HG02870 (cell line): ENCODE measurements around the gene PTGR3.
"Not testable (repeated sequence)": the region's sequence is repeated elsewhere in the genome, so short reads cannot be mapped to it uniquely, and the experiment has no call there.

ENCODE experiments used
- ATAC-seq: cut with Tn5 transposase; IDR thresholded peaks from one replicate; pipeline ENCODE4 v1.9.1; 2021; ENCODE audit warnings: mild to moderate bottlenecking, moderate library complexity; ENCODE audit not compliant: unreplicated experiment

PTGR3 gene

DNA sequence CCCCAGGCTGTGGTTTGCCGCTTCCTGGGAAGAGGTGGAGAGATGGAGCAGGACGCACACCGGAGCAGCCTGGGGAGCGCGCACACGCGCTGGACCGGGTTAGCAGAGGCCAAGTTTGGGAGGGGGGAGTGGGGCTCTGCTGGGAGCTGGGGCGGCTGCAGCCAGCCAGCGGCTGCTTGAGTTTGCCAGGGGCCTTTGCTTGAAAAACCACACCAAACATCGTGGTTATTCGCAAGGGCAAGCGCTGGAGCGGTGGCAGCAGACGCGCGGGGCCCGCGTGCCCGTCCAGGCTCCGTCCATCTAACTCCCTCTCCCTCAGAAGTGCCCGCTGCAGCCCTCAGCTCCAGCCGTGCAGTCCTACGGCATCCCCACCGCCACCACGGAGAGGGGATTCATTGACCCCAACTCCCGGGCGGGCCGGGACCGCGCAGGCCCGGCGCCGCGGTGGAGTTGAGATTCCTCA, 4.6 kb downstream of the PTGR3 start:
- ATAC-seq: no peak

DNA sequence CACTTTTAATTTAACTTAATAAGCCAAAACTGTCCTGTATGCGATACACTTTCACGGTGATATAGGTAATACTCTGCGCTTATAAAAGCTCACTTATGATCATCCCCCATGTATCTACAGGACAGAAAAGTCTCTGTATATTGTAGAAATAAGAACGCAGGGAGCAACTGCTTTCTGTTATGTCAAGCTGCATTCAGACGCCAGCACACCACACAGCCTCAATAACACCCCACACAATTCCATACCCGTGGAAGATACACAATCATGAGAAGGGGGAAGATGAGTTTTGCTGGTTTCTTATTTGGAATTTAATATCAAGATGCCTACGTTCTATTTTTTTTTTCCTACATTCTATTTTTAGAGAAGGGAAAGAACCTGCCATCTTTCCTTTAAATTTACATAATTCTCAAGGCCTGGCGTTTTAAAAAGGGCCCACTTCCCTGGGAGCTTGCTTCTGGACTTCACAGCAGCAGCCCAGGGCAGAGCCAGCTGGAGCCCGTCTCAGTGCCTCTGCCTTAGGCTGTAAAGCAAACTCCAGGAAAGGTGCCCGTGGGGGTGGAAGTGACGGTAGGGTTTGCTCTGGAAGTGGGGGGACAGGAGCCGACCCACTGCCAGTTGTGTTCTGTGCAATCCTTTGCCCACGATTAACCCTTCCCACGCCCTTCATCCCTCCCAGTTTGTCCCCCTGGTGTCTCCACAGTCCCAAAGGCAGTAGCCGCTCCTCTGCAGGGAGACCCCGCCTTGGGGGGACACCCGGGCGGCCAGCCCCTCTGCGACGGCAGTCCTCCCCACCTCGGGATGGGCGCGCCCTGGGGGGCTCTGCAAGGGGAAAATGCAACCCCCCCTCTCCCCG, 5.3 kb downstream of the PTGR3 start:
- ATAC-seq: no peak

DNA sequence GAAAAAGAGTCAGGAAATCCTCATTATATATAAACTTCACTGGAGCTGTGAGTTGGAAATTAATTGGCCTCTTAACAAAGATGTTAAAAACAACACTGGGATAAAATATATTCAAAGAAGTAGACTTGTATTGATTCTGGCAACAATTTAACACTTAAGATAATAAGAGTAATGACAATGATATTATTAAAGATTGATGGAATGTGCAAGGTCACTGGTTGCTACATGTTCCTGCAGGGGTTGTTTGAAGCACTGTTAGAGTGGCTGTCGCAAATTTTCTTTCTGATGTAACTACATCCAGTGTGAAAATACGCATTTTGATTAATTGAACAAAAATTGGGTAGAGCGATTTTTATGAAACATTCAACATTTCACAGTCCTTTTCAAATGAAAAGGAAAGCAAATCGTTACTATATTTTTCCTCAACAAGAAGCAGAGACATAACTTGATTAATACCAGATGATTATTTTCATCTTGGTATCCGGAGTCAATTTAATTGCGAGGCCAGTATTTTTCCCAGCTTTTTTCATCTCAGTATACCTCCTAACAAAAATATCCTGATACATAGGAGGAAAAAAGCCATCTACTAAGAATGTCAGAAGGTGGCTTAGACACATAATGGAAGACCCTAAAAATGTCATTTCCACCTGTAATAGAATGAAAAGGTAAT, 6.1 kb downstream of the PTGR3 start:
- ATAC-seq: no peak

DNA sequence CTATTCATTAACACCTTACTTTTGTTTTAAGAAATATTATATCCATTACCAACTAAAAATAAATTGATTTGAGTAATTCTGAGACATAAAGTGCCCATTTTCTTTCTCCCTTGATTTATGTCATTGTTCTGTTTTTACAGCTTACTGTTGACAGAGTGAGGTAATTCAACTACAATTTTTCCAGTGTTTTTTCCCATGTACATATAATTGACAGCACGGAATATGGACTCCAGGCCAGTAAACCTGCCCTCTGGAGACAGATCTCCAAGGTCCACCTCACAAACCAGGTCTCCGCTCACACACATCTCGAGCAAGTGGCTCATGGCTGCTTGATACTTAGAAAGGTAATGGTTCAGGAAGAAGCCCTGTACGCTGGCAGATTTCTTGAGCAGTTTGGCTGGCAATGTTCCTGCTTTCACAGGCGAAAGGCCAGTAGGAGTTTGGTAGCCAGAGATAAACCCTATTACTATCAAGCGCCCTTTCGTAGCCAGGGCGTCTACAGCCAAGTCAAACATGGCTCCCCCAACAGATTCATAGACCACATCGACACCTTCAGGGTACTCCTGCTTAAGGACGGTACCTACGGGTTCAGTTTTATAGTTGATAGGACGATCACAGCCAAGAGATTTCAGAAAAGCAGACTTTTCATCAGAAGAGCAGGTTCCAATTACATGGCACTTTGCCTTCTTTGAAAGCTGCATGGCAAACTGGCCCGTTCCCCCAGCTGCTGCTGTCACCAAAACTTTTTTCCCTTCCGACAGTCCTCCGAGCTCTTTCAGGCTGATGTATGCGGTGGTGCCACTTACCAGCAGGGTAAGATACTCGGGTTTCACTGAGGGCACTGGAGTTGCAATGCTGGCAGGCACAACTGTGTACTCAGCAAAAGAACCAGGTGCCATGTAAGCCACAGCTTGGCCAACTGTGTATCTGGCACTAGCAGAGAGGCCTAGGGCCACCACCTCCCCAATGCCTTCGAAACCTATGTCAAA, 7.4 kb downstream of the PTGR3 start:
- ATAC-seq: no peak

- ATAC-seq: no peak
Measured at GRCh38 chr18:75200605-75201280, 8.2 kb downstream of the PTGR3 start.

GRCh38 chr18:75200071-75200470, 8.9 kb downstream of the PTGR3 start:
- no peak for ATAC-seq

DNA sequence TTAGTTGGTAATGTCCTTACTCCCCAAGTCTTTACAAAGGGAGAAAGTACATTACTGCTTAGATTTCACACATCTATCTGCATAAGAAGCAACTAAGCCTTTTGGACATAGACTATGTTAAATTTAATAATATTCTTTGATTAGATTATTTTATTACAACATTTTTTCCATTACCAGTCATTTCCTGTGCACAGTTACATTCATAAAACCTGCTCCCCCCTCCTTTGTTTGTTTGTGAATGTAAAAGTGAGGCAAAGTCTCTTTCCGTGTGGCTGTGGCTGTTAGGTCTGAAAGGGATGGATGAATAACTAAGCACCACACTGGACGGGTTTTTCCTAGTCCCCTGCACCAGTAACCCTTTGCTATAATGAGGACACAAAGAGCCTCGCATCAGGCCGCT, 9.6 kb downstream of the PTGR3 start:
- no peak for ATAC-seq

- no peak for ATAC-seq
Measured at GRCh38 chr18:75198036-75198435, 10.9 kb downstream of the PTGR3 start.

GRCh38 chr18:75192899-75193298, 16.0 kb downstream of the PTGR3 start:
- ATAC-seq: no peak

DNA sequence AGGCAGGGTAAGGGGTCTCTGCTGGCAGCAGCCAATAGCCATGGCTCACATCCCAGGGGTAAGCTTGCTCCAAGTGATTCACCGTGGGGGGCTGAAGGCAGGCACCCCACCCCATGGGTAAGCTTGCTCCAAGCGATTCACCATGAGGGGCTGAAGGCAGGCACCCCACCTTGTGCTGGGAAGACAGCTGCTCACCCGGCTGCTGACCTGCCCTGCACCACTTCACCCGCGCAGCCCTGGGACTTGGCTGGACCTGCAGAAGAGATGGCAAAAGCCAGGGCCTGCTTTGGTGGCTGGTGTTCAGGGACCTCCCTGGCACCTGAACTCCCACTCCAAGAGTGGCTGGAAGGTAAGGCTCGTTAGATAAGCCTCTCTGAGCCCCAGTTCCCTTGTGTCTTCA, 19.2 kb downstream of the PTGR3 start:
- ATAC-seq: no peak

GRCh38 chr18:75187702-75188101, 21.2 kb downstream of the PTGR3 start:
- not testable (repeated sequence) for ATAC-seq

GRCh38 chr18:75185460-75185859, 23.5 kb downstream of the PTGR3 start:
- no peak for ATAC-seq

DNA sequence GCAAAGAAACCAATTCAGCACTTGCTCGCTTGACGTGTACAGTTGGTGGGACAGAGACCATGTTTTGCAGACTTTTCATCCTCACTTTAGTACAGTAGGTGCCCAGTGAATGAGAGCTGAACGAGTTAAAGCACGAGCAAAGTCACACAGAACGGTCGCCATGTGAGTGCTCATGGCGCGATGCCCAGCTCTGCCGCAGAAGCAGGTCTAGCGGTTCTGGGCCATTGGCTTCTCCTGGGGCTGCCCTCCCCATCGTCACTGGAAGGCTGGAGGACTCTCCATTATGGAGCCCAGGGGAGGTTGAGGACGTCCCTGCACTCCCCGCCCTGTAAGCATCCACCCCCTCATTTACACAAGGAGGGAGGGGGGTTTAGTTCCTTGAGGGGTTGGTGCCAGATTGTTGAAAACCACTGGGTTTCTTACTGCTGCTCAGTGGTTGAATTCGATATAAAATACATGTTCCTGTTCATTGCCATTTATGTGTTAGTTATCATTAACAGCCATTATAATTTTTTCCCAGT, 24.9 kb downstream of the PTGR3 start:
- no peak for ATAC-seq

GRCh38 chr18:75183524-75183923, 25.4 kb downstream of the PTGR3 start:
- ATAC-seq: no peak

DNA sequence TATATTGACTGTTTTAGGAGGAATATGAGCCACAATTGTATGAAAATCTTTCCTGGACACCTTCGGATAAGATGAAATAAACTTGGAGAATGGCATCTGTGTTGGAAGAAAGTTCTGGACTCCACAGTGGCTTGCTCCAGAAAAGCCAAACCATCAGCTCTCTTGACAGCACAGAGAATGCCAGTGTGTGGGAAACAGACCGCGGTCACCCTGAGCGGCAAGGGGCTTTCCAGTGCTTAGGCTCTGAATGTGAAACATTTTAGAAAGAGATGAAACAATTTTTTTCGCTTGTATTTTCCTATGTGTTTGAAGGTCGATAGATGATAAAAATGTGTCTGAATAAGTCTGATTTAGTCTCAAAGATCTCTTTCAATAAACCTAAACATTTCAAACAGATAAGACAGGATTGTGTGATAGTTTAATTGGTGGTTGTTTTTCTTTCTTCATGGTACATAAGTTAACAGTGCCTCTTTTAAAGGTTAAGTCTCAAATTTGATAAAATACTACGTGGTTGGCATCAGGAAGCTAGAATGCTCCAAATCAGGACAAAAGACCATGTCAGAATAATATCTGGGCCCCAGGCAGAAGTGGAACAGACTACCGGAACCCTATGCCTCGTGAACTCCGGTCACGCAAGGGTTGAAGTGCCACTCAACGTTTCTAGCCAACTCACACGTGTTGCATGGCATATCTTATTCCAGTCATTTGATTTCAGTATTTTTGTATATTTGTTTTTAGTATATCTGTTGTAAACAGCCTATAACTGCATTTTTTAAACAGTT, 28.9 kb downstream of the PTGR3 start:
- ATAC-seq: no peak

DNA sequence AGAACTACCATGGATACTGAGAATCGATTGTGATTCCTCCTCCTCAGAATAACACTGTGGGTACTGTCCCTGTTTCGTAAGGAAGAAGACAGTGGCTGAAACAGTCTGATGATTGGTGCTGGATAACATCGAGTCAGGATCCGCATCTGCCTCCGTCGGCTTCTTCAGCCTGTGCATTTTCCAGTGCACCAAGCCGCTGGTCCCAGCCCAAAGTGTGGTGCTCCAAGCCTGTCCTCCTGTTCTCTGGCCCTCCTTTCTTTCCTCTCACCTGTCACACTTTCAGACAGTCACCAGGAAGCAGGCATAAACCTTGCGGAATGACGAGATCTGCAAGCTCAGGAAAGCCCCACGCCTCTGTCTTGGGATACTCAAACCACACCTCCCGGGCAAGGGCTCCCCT, 30.6 kb downstream of the PTGR3 start:
- ATAC-seq: no peak

- no peak for ATAC-seq
Measured at GRCh38 chr18:75176849-75177248, 32.1 kb downstream of the PTGR3 start.

DNA sequence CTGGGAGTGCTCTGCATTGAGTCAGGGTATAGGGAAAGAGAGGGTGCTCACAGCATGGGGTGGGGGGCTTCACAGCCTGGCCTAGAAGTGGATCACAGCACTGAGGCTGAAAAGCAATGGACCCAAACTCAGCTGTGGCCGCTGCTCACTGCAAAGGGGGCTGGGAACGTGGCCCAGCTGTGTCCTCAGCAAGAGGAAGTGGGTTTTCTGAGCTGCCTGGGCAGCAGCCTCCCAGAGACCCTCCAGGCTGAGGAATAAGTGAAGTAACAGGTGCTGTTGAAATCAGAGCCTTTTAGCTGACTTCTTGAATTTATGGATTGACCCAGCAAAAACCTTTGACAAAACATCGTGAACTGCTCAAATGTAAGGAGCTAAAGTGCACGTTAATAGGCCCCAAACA, 35.2 kb downstream of the PTGR3 start:
- no peak for ATAC-seq

DNA sequence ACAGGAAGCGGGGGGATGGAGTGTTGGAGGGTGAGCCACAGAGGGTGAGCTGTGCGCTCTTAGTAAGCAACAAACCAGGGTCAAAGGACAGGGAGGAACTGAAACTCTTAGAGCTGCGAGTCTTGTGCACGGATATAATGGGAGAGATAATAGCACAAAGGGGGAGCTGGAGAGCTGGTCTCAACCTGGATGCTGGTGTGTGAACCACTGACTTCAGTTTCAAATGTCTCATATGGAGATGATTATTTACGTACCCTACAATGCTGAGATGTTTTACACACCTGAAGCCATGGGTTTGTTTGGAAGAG, 35.9 kb downstream of the PTGR3 start:
- ATAC-seq: peak; percentile 99
